HepG2 (cell line): Measurements from ENCODE around the gene DCAKD. TPM values are rescaled to one million over a fixed set of nuclear protein-coding genes. Genes with fewer than 3 reads are reported as not detected.

Experiments
- ATF2 ChIP-seq: sonication (generic); formaldehyde crosslinking; IDR thresholded peaks from 2 replicates; pipeline ENCODE4 v1.4.0; 2020; ENCODE audit warnings: missing genetic modification reagents
- HBP1 ChIP-seq: IDR thresholded peaks from 2 replicates; pipeline ENCODE4 v1.6.1; 2016; ENCODE audit warnings: low read depth, control low read depth
- PRMT3 ChIP-seq: sonication (generic); formaldehyde crosslinking; IDR thresholded peaks from 2 replicates; pipeline ENCODE4 v1.8.1; 2022; ENCODE audit warnings: low read depth, mild to moderate bottlenecking, moderate library complexity, missing genetic modification reagents, borderline replicate concordance
- SMYD3 ChIP-seq: sonication (generic); formaldehyde crosslinking; IDR thresholded peaks from 2 replicates; pipeline ENCODE4 v1.8.1; 2023; ENCODE audit warnings: mild to moderate bottlenecking, missing genetic modification reagents
- SOX5 ChIP-seq: IDR thresholded peaks from 2 replicates; pipeline ENCODE4 v1.6.1; 2016; ENCODE audit warnings: borderline replicate concordance
- SUZ12 ChIP-seq: fragments of 150-350 bp; IDR thresholded peaks from 2 replicates; pipeline ENCODE4 v1.6.1; 2014; ENCODE audit warnings: low read depth, low read length
- TRIM22 ChIP-seq: fragments of 450-650 bp; IDR thresholded peaks from 2 replicates; pipeline ENCODE4 v1.6.1; 2017
- ZBTB46 ChIP-seq: sonication (generic); formaldehyde crosslinking; IDR thresholded peaks from 2 replicates; pipeline ENCODE4 v1.4.0; 2020; ENCODE audit warnings: mild to moderate bottlenecking, missing genetic modification reagents, borderline replicate concordance
- ZBTB8A ChIP-seq: sonication (generic); formaldehyde crosslinking; IDR thresholded peaks from 2 replicates; pipeline ENCODE4 v1.4.0; 2020; ENCODE audit warnings: mild to moderate bottlenecking, low read depth, missing genetic modification reagents, borderline replicate concordance
- ZNF460 ChIP-seq: sonication (generic); formaldehyde crosslinking; IDR thresholded peaks from 2 replicates; pipeline ENCODE4 v1.5.1; 2020; ENCODE audit warnings: missing genetic modification reagents, mild to moderate bottlenecking, borderline replicate concordance
- ZNF629 ChIP-seq: sonication (generic); formaldehyde crosslinking; conservative IDR thresholded peaks from 2 replicates; pipeline ENCODE4 v1.5.0; 2020; ENCODE audit warnings: missing genetic modification reagents
- polyA plus RNA-seq, 8 experiments: library from polyadenylated mRNA; depleted of rRNA in 3 of 8; stranded (reverse) in 7 of 8; unstranded in 1 of 8; fragments of >200 nt; fragmentation: Illumina TruSeq in 4 of 8; extraction: Trizol in 4 of 8; gene quantifications; 2 replicates each; pipeline versions ENCODE4 v1.2.1 to v1.2.3, GENCODE V29; 2011 to 2016; ENCODE audit warnings: low read depth in 4 of 8, missing spikeins in 1 of 8, mixed read lengths in 1 of 8; ENCODE audit not compliant: insufficient read depth in 1 of 8
- total RNA-seq, 5 experiments: library from RNA; depleted of rRNA; stranded (reverse); fragments of >200 nt; fragmentation: Illumina TruSeq; extraction: Trizol; gene quantifications; 2 replicates each; pipeline ENCODE4 v1.2.3, GENCODE V29; 2016; ENCODE audit warnings: low read depth in 1 of 5
- TF ChIP-seq, protein P1 (sequence below): IDR thresholded peaks from 2 replicates; pipeline ENCODE4 v1.4.0; 2020; ENCODE audit warnings: mild to moderate bottlenecking, missing genetic modification reagents
- TF ChIP-seq, protein P2 (sequence below): IDR thresholded peaks from 2 replicates; pipeline ENCODE4 v1.6.1; 2016; ENCODE audit warnings: low read depth
- TF ChIP-seq, protein P3 (sequence below): sonication (generic); formaldehyde crosslinking; IDR thresholded peaks from 2 replicates; pipeline ENCODE4 v1.4.0; 2020; ENCODE audit warnings: mild to moderate bottlenecking, missing genetic modification reagents
- TF ChIP-seq, protein P4 (sequence below): sonication (generic); formaldehyde crosslinking; IDR thresholded peaks from 2 replicates; pipeline ENCODE4 v1.5.0; 2020; ENCODE audit warnings: missing genetic modification reagents

Gene DCAKD
- total and polyA plus RNA-seq, 2 of the 13 experiments (the other 11 are each of a cell fraction or from before 2014, with no cell fraction given) = 25.9 to 29.2 TPM

DNA sequence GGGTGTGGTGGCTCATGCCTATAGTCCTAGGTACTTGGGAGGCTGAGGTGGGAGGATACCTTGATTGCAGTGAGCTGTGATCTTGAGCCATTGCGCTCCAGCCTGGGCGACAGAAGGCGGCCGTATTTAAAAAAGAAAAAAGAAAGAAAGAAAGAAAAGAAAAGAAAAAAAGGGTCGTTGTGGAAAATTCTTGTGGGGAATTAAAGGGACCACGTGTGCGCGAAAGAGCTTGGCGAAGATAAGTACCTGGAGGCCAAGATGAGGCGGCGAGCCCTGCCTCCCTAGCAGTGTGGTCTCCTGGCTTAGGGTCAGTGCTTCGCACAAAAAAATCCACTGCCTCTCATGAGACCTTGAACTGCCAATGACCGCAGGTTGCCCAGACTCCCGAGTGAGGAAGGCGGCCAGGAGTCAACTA, 9.0 kb upstream of the DCAKD start (continued):
- TF ChIP-seq ATF2 (CRISPR knock-in tag) = no peak
- TF ChIP-seq ZBTB46 = no peak
- no peak for TF ChIP-seq TRIM22
- no peak for TF ChIP-seq ZNF460
- no peak for TF ChIP-seq SMYD3 (CRISPR knock-in tag)
- TF ChIP-seq, protein P1, sequence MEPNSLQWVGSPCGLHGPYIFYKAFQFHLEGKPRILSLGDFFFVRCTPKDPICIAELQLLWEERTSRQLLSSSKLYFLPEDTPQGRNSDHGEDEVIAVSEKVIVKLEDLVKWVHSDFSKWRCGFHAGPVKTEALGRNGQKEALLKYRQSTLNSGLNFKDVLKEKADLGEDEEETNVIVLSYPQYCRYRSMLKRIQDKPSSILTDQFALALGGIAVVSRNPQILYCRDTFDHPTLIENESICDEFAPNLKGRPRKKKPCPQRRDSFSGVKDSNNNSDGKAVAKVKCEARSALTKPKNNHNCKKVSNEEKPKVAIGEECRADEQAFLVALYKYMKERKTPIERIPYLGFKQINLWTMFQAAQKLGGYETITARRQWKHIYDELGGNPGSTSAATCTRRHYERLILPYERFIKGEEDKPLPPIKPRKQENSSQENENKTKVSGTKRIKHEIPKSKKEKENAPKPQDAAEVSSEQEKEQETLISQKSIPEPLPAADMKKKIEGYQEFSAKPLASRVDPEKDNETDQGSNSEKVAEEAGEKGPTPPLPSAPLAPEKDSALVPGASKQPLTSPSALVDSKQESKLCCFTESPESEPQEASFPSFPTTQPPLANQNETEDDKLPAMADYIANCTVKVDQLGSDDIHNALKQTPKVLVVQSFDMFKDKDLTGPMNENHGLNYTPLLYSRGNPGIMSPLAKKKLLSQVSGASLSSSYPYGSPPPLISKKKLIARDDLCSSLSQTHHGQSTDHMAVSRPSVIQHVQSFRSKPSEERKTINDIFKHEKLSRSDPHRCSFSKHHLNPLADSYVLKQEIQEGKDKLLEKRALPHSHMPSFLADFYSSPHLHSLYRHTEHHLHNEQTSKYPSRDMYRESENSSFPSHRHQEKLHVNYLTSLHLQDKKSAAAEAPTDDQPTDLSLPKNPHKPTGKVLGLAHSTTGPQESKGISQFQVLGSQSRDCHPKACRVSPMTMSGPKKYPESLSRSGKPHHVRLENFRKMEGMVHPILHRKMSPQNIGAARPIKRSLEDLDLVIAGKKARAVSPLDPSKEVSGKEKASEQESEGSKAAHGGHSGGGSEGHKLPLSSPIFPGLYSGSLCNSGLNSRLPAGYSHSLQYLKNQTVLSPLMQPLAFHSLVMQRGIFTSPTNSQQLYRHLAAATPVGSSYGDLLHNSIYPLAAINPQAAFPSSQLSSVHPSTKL = 0 out of 2 replicates have a peak, but pooled peaks have one; percentile 6
- TF ChIP-seq SOX5 = no peak
- no peak for TF ChIP-seq PRMT3 (CRISPR knock-in tag)
- TF ChIP-seq, protein P2, sequence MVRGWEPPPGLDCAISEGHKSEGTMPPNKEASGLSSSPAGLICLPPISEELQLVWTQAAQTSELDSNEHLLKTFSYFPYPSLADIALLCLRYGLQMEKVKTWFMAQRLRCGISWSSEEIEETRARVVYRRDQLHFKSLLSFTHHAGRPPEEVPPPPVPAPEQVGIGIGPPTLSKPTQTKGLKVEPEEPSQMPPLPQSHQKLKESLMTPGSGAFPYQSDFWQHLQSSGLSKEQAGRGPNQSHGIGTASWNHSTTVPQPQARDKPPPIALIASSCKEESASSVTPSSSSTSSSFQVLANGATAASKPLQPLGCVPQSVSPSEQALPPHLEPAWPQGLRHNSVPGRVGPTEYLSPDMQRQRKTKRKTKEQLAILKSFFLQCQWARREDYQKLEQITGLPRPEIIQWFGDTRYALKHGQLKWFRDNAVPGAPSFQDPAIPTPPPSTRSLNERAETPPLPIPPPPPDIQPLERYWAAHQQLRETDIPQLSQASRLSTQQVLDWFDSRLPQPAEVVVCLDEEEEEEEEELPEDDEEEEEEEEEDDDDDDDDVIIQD (CRISPR knock-in tag) = no peak; the same call in 1 of the 2 replicates
- TF ChIP-seq, protein P3, sequence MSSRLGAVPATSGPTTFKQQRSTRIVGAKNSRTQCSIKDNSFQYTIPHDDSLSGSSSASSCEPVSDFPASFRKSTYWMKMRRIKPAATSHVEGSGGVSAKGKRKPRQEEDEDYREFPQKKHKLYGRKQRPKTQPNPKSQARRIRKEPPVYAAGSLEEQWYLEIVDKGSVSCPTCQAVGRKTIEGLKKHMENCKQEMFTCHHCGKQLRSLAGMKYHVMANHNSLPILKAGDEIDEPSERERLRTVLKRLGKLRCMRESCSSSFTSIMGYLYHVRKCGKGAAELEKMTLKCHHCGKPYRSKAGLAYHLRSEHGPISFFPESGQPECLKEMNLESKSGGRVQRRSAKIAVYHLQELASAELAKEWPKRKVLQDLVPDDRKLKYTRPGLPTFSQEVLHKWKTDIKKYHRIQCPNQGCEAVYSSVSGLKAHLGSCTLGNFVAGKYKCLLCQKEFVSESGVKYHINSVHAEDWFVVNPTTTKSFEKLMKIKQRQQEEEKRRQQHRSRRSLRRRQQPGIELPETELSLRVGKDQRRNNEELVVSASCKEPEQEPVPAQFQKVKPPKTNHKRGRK = no peak
- TF ChIP-seq ZNF629 = no peak
- TF ChIP-seq, protein P4, sequence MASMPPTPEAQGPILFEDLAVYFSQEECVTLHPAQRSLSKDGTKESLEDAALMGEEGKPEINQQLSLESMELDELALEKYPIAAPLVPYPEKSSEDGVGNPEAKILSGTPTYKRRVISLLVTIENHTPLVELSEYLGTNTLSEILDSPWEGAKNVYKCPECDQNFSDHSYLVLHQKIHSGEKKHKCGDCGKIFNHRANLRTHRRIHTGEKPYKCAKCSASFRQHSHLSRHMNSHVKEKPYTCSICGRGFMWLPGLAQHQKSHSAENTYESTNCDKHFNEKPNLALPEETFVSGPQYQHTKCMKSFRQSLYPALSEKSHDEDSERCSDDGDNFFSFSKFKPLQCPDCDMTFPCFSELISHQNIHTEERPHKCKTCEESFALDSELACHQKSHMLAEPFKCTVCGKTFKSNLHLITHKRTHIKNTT (CRISPR knock-in tag) = no peak
- TF ChIP-seq SUZ12 = no peak
- no peak for TF ChIP-seq HBP1 (CRISPR knock-in tag)
- TF ChIP-seq ZBTB8A = no peak
